ENCODE measurements around the gene PLB1.

PLB1 gene

DNA sequence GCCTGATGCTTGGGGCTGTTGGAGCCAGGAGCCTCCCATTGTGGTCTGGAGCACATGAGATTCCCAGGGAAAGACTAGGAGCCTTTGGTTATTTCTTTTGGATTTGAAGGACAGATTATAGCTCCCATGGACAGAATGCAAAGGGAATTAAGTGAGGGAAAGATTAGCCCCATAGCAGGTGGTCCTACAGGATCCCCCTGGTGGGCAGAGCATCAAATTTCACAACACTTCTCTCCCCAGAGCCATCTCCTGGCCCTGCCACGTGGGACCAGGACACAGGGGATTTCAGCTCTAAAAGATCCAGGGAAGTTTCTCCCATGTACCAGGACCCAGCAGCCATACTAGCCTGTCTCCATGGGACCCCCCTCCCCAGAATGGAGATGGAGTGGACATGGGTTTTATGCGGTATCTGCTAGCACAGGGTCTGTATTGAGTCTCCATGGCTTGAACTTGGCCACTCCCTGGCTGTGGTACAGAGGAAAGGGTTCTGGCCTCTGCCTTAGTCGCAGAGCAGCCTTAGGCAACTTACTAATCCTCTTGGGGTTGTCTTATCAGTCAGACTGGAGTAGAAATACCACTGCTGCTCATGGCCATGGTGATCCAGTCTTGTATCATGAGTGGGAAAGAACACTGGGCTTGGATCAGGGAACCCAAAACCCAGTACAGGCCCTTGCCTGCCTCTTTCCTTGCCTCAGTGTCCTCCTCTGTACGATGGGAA is 6.8 kb upstream of the PLB1 start:
- TF ChIP-seq, protein P1, sequence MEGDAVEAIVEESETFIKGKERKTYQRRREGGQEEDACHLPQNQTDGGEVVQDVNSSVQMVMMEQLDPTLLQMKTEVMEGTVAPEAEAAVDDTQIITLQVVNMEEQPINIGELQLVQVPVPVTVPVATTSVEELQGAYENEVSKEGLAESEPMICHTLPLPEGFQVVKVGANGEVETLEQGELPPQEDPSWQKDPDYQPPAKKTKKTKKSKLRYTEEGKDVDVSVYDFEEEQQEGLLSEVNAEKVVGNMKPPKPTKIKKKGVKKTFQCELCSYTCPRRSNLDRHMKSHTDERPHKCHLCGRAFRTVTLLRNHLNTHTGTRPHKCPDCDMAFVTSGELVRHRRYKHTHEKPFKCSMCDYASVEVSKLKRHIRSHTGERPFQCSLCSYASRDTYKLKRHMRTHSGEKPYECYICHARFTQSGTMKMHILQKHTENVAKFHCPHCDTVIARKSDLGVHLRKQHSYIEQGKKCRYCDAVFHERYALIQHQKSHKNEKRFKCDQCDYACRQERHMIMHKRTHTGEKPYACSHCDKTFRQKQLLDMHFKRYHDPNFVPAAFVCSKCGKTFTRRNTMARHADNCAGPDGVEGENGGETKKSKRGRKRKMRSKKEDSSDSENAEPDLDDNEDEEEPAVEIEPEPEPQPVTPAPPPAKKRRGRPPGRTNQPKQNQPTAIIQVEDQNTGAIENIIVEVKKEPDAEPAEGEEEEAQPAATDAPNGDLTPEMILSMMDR (IDR thresholded peaks at IDR 0.05; ENCODE audit: insufficient read depth, low read length, missing control alignments) = no peak
- DNase-seq (ENCODE audit: low read depth, low spot score) = no peak
- POLR2A ChIA-PET = no interaction called here
- CTCF ChIA-PET = interaction anchor here (1.3 kb wide), 1 partner anchor 9 kb away, joined by 4 read pairs; no protein-coding TSS in a partner anchor
- no peak overlapping the region for H3K4me3 ChIP-seq (ENCODE audit: low read depth, low read length)

DNA sequence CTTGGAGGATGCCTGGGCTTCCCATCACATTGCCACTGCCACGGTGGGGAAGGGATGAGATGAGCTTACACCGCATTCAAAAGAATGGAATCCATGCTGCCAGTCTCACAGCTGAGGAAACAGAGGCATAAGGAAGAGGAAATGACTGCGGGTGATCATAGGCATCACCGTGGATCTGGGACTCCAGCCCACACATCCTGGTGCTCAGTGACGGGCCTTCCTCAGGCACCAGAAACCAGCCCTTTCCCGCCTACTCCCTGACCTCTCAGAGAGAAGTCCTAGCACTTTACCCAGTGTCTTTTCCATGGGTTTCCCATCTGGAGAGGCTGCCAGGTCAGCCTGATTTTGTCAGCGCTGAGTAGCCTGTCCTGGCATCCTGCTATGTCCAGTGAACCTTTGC is 5.3 kb upstream of the PLB1 start:
- no peak for DNase-seq (ENCODE audit: low read depth, low spot score)
- TF ChIP-seq, protein P1 (IDR thresholded peaks at IDR 0.05; ENCODE audit: insufficient read depth, low read length, missing control alignments) = no peak
- ChIA-PET POLR2A (no interaction called here), CTCF (no interaction called here)
- no peak overlapping the region for H3K4me3 ChIP-seq (ENCODE audit: low read depth, low read length)

DNA sequence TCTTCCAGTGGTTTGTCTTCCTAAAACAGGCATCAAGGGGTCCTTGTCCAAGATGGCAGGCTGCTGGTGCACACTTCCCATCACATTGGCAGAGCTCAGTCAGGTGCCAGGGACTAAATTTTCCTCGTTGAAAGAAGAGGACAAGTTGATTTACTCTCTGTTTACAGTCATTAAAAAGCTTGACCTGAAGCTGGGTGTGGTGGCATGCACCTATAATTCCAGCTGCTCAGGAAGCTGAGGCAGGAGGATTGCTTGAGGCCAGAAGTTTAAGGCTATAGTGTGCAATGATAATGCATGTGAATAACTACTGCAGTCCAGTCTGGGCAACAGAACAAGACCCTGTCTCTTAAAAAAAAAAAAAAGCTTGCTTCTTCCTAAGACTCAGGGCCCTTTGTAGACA is 3.6 kb upstream of the PLB1 start:
- no peak for DNase-seq (ENCODE audit: low read depth, low spot score)
- ChIA-PET CTCF (no interaction called here), POLR2A (no interaction called here)
- TF ChIP-seq, protein P1 (IDR thresholded peaks at IDR 0.05; ENCODE audit: insufficient read depth, low read length, missing control alignments) = no peak
- H3K4me3 ChIP-seq (ENCODE audit: low read depth, low read length) = no peak overlapping the region

DNA sequence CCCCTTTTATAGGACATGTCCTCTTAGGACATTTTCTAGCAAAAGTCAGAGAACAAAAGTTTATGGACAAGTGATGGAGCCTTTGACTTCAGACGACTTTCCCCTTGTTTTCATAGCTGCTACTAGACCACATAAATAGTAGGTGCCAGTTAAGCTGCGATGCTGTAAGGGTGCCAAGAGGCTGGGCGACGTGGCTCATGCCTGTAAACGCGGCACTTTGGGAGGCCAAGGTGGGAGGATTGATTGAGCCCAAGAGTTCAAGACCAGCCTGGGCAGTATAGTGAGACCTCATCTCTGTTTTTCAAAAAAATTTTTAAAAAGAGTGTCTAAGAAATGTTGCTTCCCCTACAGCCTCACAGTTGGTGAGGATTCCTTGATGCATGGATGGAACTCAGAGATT is 2.2 kb upstream of the PLB1 start:
- POLR2A ChIA-PET = no interaction called here
- CTCF ChIA-PET = no interaction called here
- TF ChIP-seq, protein P1 (IDR thresholded peaks at IDR 0.05; ENCODE audit: insufficient read depth, low read length, missing control alignments) = no peak
- no peak for DNase-seq (ENCODE audit: low read depth, low spot score)
- no peak overlapping the region for H3K4me3 ChIP-seq (ENCODE audit: low read depth, low read length)

DNA sequence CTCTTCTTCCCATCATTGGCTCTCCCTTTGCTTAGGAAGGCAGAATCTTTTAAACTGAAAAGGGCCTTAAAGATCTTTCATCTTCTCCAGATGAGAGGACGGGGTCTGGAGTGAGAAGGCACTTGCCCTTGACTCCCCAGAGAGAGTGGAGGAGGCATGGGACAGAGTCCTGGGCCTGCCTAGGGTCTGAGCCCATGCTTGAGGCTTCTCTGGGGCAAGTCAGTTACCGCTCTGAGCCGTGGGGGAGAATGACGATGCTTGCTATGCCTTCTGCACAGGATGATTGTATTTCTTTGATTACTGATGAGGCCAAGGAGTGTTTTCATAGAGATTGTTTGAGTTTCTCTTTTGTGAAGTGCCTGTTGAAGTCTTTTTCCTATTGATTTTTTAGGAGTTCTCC is 921 bp downstream of the PLB1 start:
- TF ChIP-seq, protein P1 (IDR thresholded peaks at IDR 0.05; ENCODE audit: insufficient read depth, low read length, missing control alignments) = no peak
- ChIA-PET POLR2A (no interaction called here), CTCF (no interaction called here)
- H3K4me3 ChIP-seq (ENCODE audit: low read depth, low read length) = no peak overlapping the region
- no peak for DNase-seq (ENCODE audit: low read depth, low spot score)

DNA sequence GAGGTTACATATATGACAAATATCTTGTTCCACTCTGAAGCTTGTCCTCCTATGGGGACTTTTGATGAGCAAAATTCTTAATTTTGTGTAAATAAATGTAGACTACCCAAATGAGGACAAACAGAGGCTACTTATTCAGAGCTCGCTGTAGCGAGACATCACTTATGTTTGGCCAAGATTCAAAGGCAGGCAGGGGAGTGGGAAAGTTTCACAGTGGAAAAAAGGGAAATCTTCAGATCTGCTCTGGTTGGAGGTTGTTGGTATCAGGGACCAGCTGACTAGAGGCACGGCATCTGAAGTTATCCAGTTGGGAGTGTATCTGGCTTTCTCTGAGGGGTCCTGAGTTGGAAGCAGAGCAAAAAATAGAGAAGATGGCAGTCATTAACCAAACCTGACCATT is 1.3 kb downstream of the PLB1 start:
- CTCF ChIA-PET = no interaction called here
- DNase-seq (ENCODE audit: low read depth, low spot score) = no peak
- POLR2A ChIA-PET = no interaction called here
- TF ChIP-seq, protein P1 (IDR thresholded peaks at IDR 0.05; ENCODE audit: insufficient read depth, low read length, missing control alignments) = no peak
- no peak overlapping the region for H3K4me3 ChIP-seq (ENCODE audit: low read depth, low read length)

Measured in AG04449 (cell line).